ENCODE measurements around the gene PDLIM1. TPM values are rescaled to one million over a fixed set of nuclear protein-coding genes. Genes with fewer than 3 reads are reported as not detected.
"Not testable (repeated sequence)": the region's sequence is repeated elsewhere in the genome, so short reads cannot be mapped to it uniquely, and the experiment has no call there.

Gene PDLIM1
- total and polyA plus RNA-seq, 2 of the 8 experiments (the other 6 are each of a cell fraction or from before 2014, with no cell fraction given), result 169 to 245 TPM

- not testable (repeated sequence) for H3K27ac ChIP-seq (ENCODE audit: low read depth, low read length); H3K18ac ChIP-seq (ENCODE audit: extremely low read depth, low read length); H3K4me3 ChIP-seq (ENCODE audit: extremely low read depth in 1 of 4, insufficient read depth in 2 of 4, low read depth in 3 of 4, low read length in 4 of 4); H3K56ac ChIP-seq (replicated peaks; ENCODE audit: insufficient read length, low read depth, low read length); H3K9ac ChIP-seq (replicated peaks in 1 of 4; ENCODE audit: extremely low read depth in 1 of 4, low read depth in 3 of 4, low read length in 3 of 4); H4K91ac ChIP-seq (replicated peaks; ENCODE audit: insufficient read length, low read length); H3K9me3 ChIP-seq (ENCODE audit: insufficient read depth in 2 of 2, low read depth in 1 of 2, low read length in 1 of 2); H2BK120ac ChIP-seq (replicated peaks; ENCODE audit: low read depth, low read length); H3K27me3 ChIP-seq (replicated peaks in 1 of 4; ENCODE audit: control insufficient read depth in 3 of 4, extremely low read depth in 1 of 4, insufficient read depth in 3 of 4, low read length in 3 of 4); H2BK20ac ChIP-seq (ENCODE audit: low read length); H3K79me1 ChIP-seq (ENCODE audit: low read depth, low read length); H3K4me2 ChIP-seq (ENCODE audit: insufficient read depth in 1 of 2, low read depth in 2 of 2, low read length in 2 of 2); DNase-seq (ENCODE audit: low read depth in 1 of 2, low spot score in 2 of 2); H3K23ac ChIP-seq (ENCODE audit: insufficient read length); H3K23me2 ChIP-seq (ENCODE audit: low read depth, low read length); FAIRE-seq; H3K4me1 ChIP-seq (replicated peaks in 1 of 4; ENCODE audit: control insufficient read depth in 3 of 4, insufficient read depth in 4 of 4, low read length in 3 of 4); H4K20me1 ChIP-seq (replicated peaks in 1 of 2; ENCODE audit: control insufficient read depth in 1 of 2, insufficient read depth in 2 of 2, low read length in 2 of 2); H4K8ac ChIP-seq (ENCODE audit: extremely low read depth, insufficient read depth, low read length); H2BK12ac ChIP-seq (ENCODE audit: low read depth, low read length); H2AK5ac ChIP-seq (ENCODE audit: low read depth, low read length); H3K4ac ChIP-seq (replicated peaks; ENCODE audit: insufficient read length, low read depth, low read length); H2BK15ac ChIP-seq (ENCODE audit: low read length); H4K5ac ChIP-seq (ENCODE audit: insufficient read length, low read depth, low read length); H3K14ac ChIP-seq (ENCODE audit: insufficient read length); H2AFZ ChIP-seq (ENCODE audit: low read length); H2BK5ac ChIP-seq (ENCODE audit: low read depth, low read length)
- ChIA-PET POLR2A (ENCODE audit: partially characterized antibody) (interaction anchor here (0.8 to 0.9 kb wide), 3 partner anchors 8 to 11 kb away, joined by 3 to 4 read pairs (median 3); no protein-coding TSS in a partner anchor), CTCF (ENCODE audit: partially characterized antibody) (interaction anchor here (0.8 to 16.4 kb wide), 7 partner anchors 32 to 276 kb away, joined by 3 to 363 read pairs (median 7); no protein-coding TSS in a partner anchor)
- WGBS, 2 experiments (ENCODE audit: extremely low coverage in 1 of 2, insufficient coverage in 1 of 2, insufficient read length in 1 of 2, insufficient replicate concordance in 2 of 2, low coverage in 1 of 2, low lambda C conversion rate in 2 of 2, missing lambda C conversion rate in 1 of 2), result 94% methylated on average over 3 of the region's 3 CpGs; no CpG with 5 or more reads in 1 of the 2 experiments
- TF ChIP-seq KDM1A (IDR thresholded peaks at IDR 0.05; ENCODE audit: borderline replicate concordance, low read length), result 0 out of 2 replicates have a peak, but pooled peaks have one; percentile 36
- Histone ChIP-seq H3K79me2 (ENCODE audit: control insufficient read depth in 1 of 2, insufficient read depth in 2 of 2, low read length in 2 of 2) (peaks cover 0 to 15% of the 10 kb centered on the region in 2 experiments; a peak in 1 of 4 replicates), H3K36me3 (ENCODE audit: control insufficient read depth in 2 of 4, insufficient read depth in 4 of 4, low read length in 3 of 4) (peaks cover 8 to 63% (median 28%) of the 10 kb centered on the region in 4 experiments; a peak in 7 of 8 replicates)
These were observed 50.7 kb downstream of the PDLIM1 start for GRCh38 chr10:95240096-95240495.

Data from H1 (cell line).